COLO668 (cell line): ENCODE results near the gene LIME1.

Experiments used
- DNase-seq: peaks from one replicate; lab custom pipeline; 2025; ENCODE audit not compliant: unreplicated experiment; lab: John Stamatoyannopoulos, UW

Gene LIME1

GRCh38 chr20:63696628-63697356, 39.7 kb upstream of the LIME1 start, which contains the start of gene TNFRSF6B:
TSS of gene TNFRSF6B (plus strand) at chr20:63696652. CDS start at chr20:63696768, 116 bp downstream.
- no peak for DNase-seq

DNA sequence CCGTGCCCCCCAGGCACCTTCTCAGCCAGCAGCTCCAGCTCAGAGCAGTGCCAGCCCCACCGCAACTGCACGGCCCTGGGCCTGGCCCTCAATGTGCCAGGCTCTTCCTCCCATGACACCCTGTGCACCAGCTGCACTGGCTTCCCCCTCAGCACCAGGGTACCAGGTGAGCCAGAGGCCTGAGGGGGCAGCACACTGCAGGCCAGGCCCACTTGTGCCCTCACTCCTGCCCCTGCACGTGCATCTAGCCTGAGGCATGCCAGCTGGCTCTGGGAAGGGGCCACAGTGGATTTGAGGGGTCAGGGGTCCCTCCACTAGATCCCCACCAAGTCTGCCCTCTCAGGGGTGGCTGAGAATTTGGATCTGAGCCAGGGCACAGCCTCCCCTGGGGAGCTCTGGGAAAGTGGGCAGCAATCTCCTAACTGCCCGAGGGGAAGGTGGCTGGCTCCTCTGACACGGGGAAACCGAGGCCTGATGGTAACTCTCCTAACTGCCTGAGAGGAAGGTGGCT, 39.1 kb upstream of the LIME1 start:
- peak; percentile 21 for DNase-seq

GRCh38 chr20:63697868-63698545, 38.5 kb upstream of the LIME1 start:
- no peak for DNase-seq

DNA sequence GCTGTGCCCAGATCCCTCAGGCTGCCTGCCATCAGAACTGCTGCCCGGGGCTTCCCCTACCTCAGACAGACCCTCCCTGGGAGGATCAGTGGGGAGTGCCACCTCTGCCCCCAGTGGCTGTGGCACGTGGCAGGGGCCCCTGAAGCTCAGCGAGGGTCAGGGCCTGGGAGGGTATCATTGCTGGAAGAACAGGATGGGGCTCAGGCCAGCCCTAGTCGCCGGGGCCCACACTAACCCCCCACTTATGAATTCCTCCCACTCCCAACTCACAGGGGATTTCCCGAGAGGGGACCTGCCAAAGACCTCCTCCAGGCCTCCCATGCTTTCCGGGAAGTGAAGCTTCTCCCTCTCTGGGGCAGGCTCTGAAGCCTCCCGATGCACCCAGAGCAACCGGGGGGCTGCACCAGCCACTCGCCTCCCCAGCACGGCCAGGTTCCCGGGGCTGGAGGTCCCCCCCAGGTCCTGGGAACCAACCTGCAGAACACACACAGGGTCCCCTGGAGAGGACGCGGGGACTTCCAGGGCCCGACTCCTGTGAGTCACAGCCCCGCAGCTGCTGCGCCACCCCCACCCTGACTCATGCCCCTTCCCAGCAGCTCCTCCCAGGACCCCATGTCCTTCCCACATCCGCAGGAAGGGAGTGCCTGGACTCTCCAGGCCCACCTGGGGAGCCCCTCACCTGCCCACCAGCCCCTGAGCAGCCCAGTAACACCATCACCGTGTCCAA, 37.6 kb upstream of the LIME1 start:
- peak; percentile 77 for DNase-seq

- DNase-seq, result no peak
Observed at GRCh38 chr20:63699466-63700198, 36.8 kb upstream of the LIME1 start.

DNA sequence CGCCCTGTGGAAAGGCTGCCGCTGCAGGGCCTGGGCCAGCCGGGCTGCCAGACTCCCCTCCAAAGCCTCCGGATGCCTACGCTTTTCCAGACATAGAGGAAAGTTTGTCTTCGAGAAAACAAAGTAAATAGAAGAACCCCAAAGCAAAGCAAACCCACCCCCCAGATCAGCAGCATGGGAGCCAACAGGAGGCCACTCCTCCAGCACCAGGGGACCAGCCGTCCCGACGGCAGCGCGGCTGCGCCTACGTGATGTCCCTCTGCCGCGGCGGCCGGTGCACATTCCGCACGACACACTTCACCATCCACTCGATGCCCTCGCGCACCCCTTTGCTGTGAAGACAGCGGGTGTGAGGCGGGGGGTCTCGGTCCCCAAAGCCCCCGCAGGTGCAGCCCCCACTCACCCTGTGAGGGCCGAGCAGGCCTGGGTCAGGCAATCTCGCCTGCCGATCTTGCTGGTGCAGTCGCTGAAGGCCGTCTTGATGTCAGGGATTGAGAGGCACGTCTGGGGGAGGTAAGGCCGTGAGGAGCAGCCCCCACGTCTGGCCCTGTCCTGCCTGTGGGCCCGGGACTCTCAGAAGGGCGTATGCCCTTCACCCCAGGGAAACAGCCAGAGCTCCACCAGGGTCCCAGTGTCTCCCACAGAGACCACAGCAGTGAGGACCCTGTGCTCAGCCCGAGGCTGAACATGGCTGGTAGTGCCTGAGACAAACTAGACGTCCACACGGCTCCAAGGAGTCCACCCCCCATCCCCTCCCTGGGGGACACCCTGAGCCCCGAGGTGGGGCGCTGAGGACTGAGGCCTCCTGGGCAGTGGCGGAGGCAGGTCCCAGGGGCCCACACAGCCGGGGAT, 36.0 kb upstream of the LIME1 start:
- DNase-seq, result no peak

DNA sequence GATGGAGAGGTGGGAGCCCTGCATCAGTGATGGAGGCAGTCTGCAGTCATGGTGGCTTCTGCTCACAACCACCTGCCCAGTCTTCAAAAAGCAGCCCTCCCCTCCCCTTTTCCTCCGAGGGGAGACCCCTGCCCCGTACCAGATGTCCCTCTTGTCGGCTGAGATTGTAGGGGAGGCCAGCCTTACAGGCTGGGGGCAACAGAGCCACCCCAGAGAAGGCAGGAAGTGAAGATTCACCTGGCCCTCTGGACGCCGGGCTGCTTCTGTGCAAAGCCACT, 35.5 kb upstream of the LIME1 start:
- no peak for DNase-seq

DNA sequence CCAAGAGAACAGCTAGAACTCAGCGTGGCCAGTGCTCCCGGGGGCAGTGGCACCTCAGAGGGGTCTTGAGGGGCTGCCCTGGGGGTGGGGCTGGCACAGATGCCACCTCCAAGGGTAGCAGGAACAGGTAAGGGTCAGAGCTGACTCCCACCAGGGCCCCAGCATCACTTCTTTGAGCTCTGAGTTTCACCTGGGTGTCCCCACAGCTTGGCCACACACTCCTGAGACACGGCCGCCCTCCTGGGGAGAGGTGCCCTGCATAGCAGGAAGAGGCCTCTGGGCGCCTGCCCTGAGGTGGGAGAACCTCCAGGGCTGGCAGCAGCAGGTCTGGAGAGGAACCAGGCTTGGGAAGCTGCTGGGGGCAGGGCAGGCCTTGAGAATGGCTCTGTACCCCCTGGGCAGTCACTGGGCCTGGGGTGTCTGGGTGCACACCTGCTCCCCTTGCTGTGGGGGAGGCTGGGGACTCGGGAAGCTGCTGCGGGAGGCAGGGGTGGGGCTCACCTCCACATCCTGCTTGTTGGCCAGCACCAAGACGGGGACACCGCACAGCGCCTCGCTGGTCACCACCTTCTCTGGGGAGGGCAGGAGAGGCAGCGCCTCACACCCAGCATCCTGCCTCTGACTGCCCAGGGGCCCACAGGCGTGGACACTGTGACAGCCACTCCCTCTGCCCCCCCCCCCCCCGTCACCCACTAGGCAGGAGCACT, 35.0 kb upstream of the LIME1 start:
- DNase-seq, result no peak

DNA sequence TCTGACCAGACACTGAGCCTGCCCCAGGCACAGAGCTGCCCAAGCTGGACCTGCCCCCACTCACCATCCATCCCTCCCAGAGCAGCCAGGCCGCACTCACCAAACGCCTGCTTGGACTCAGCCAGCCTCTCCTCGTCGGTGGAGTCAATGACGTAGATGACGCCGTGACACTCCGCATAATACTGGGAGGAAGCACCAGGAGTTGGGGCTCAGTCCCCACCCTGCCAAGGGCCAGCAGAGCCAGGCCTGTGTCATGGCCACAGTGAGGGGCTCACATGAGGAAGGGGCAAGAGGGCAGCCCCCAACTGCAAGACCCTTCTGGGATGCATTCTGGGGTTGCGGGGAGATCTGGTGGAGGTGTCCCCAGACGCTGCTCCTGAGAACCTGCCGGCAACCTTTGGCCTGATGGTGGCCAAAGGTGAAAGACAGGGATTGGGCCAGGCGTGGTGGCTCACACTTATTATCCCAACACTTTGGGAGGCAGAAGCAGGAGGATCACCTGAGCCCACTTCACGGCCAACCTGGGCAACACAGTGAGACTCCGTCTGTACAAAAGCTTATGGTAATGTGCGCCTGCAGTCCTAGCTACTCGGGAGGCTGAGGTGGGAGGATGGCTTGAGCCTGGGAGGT, 34.3 kb upstream of the LIME1 start:
- no peak for DNase-seq

DNA sequence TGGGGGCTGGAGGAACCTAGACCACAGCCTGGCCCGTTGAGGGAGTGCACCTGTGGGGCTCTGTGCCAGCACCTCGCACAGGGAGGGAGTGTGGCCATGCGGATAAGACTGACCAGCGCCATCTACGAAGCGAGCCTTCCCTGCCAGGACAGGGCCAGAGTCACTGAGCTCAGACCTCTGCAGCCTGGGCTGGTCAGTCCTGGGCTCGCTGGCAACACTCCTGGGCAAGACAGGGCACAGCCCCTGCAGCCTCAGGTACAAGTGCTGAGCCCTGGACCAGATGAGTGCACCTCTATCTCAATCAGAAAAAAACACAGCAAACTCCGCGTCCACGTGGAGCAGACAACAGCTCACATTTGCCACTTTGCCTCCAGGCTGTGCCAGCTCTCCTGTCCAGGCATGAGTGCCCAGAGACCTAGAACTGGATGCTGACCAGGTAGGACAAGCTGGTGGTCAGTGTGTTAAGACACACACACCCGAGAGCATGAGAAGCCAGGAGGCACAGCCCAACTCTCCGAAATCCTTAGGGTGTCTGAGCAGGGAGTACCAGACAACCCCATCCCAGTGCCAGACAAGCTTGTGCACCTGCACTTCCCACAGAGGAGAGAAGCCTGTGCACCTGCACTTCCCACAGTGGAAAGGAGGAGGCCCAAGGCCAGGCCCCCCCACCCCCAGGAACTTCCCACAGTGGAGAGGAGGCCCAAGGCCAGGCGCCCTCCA, 33.6 kb upstream of the LIME1 start:
- no peak for DNase-seq

DNA sequence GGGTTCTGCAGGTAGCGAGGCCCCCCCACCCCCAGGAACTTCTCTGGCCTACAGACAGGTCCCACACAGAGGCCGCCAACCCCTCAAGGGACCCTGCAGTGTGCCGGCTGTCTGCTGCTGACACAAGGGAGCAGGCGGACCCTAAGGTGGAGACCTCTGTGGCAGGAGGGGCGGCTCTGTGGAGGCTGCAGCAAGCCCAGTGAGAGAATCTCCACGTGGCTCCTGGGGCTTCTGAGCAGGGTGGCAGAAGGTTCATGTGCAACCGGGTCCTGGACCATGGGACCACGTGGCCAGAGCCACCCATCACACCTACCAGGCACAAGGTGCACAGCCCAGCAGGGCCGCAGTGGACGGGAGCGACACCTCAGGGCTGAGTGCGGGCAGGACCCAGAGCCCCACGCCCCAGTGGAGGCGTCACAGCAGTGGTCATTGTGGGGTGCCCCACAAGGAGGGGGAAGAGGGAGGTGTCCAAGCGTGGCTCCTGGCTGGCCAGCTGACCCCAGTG, 32.9 kb upstream of the LIME1 start:
- no peak for DNase-seq

DNA sequence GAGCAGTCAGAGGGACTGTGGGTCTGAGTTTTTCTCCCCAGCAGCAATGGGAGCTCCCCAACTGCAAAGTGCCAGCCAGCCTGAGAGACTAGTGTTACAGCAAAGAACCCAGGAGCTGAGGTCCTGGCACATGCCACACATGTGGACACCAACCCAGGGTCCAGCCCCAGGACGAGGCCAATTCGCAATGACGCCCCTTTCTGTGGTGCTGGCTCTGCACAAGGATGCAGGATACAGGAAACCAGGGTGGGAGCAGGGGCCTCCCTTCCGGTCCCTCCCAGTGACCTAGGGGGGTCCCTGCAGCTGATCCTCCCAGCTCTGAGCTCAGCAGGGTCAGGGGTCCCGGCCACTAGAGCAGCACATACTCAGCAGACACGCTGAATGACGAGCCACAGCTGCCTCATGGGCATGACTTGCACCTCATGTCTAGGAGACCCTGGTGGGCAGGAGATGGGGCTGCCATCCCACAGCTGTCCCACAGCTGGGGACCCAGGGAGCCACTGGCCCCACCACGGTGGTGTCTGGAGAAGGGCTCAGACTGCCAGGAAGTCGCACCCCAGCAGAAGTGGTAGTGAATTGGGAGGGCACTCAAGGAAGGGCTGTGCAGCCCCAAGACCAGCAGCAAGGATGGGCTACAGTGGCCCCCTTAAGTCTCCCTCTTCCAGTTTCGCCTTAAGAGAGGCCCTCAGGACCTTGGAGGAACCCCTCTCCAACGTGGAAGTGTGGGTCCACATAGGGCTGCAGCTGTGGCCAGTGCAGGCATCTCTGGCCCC, 32.3 kb upstream of the LIME1 start:
- DNase-seq, result no peak

- no peak for DNase-seq
Observed at GRCh38 chr20:63704749-63705117, 31.7 kb upstream of the LIME1 start.

GRCh38 chr20:63705232-63706026, 31.0 kb upstream of the LIME1 start:
- no peak for DNase-seq

DNA sequence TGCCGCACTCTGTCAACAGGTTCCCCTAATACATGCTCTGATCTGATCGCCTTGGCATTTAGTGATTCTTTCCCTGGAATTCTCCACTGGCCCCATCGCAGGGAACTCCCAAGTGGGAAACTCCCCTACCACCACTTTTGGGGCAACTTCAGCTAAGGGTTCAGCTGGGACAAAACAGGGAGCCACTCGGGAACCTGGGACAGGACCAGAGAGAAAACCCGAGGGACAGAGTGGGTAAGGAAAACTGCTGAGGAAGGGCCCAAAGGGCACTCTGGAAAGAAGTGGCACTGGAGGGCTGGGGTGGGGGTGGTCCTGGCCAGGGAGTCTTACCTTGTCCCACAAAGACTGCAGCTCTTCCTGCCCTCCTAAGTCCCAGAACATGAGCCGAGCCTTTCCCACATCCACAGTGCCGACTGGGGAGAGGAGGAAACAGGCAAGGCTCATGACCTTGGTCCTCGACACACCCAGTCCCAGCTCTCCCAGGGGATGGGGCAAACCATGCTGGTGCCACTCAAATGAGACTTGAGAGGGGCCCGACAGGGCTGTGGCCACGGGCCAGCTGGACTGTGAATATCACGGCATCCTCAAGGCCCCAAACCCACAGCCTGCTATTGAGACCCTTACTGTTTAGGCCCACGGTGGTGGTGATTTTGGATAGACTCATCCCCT, 30.3 kb upstream of the LIME1 start:
- DNase-seq, result no peak

DNA sequence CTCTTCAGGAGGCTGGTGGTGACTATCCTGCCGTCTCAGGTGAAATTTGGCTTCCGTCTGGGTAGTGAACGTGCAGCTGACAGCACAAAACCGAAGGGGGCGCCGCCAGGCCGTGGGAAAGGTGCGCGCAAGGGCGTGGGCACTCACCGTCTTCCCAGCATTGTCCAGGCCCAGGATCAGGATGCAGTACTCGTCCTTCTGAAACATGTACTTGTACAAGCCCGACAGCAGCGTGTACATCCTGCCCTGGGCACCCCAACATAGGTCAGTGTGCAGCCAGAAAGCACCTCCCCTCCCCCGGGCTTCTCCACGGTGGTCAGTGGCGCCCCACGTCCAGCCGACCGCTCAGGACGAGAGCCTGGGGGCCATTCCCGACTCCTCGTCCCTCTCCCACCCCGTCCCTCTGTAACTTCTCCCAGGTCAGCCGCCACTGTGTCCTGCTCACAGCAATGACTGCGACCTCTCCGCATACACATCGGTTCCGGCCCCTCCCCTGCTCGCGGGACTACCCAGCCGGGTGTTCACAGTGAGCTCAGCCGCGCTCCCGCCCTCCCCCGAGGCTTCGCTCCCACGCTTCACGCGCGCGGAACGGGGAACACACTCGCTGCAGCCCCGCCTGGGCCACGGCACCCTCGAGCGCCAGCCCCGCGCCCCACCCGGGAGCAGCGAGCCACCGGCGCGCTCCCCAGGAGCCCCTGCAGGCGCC, 29.5 kb upstream of the LIME1 start:
- DNase-seq, result peak; percentile 69
